HEK293 (cell line): ENCODE data around the gene MDM2.
A peak's percentile ranks its signal among the peaks of the same experiment; 100 is the strongest.
"Not testable (repeated sequence)": the region's sequence is repeated elsewhere in the genome, so short reads cannot be mapped to it uniquely, and the experiment has no call there.

ENCODE experiments used
- CTCF ChIA-PET: fragments of 350-600 bp; formaldehyde crosslinking; extraction: SDS; loops from one replicate; lab custom pipeline; 2021; ENCODE audit warnings: antibody characterized with exemption; lab: Yijun Ruan, JAX
- POLR2A ChIA-PET: fragments of 300-600 bp; formaldehyde crosslinking; extraction: SDS; loops from one replicate; lab custom pipeline; 2020; ENCODE audit warnings: antibody characterized with exemption, inconsistent platforms; lab: Yijun Ruan, JAX
- H3K27ac ChIP-seq: fragments of 200-500 bp; sonication (Bioruptor generic); 2 replicates; pipeline ENCODE4 v1.5.1; 2014; ENCODE audit warnings: low read depth, low read length, control low read depth, inconsistent platforms; ENCODE audit errors: extremely low read depth
- H3K36me3 ChIP-seq, 2 experiments: fragments of 200-500 bp in 1 of 2; sonication (Bioruptor generic) in 1 of 2; 1 replicate in 1 of 2; 2 replicates in 1 of 2; pipeline ENCODE4 v1.5.1; 2014 to 2017; ENCODE audit warnings: inconsistent platforms in 2 of 2, low read length in 2 of 2; ENCODE audit not compliant: control insufficient read depth in 2 of 2, insufficient read depth in 1 of 2
- H3K4me1 ChIP-seq: fragments of 200-500 bp; sonication (Bioruptor generic); 2 replicates; pipeline ENCODE4 v1.5.1; 2014; ENCODE audit warnings: mild to moderate bottlenecking, low read length, inconsistent platforms; ENCODE audit not compliant: control insufficient read depth, insufficient read depth
- H3K4me3 ChIP-seq: 2 replicates; pipeline ENCODE4 v1.5.1; 2011; ENCODE audit warnings: low read depth, mild to moderate bottlenecking, control low read depth, low read length, moderate library complexity
- H3K9me3 ChIP-seq: fragments of 200-500 bp; sonication (Bioruptor generic); 2 replicates; pipeline ENCODE4 v1.5.1; 2014; ENCODE audit warnings: low read depth, low read length, inconsistent platforms; ENCODE audit not compliant: control insufficient read depth, insufficient read depth
- BCL11B ChIP-seq: fragments of 450-650 bp; formaldehyde crosslinking; IDR thresholded peaks from 2 replicates; pipeline ENCODE4 v1.5.1; 2016; ENCODE audit warnings: low read depth, missing biosample characterization, missing genetic modification characterization
- KLF1 ChIP-seq: fragments of 450-650 bp; formaldehyde crosslinking; IDR thresholded peaks from 2 replicates; pipeline ENCODE4 v1.5.1; 2016; ENCODE audit warnings: missing biosample characterization, missing genetic modification characterization
- OSR2 ChIP-seq: fragments of 450-650 bp; formaldehyde crosslinking; IDR thresholded peaks from 2 replicates; pipeline ENCODE4 v1.5.1; 2016; ENCODE audit warnings: missing biosample characterization, missing genetic modification characterization
- ZBTB8A ChIP-seq: fragments of 450-650 bp; formaldehyde crosslinking; IDR thresholded peaks from 2 replicates; pipeline ENCODE4 v1.5.1; 2016; ENCODE audit warnings: missing biosample characterization, missing genetic modification characterization
- ZNF146 ChIP-seq: fragments of 450-650 bp; formaldehyde crosslinking; IDR thresholded peaks from 2 replicates; pipeline ENCODE4 v1.5.1; 2016; ENCODE audit warnings: missing biosample characterization, missing genetic modification characterization
- ZNF214 ChIP-seq: fragments of 450-650 bp; formaldehyde crosslinking; IDR thresholded peaks from 2 replicates; pipeline ENCODE4 v1.5.1; 2017; ENCODE audit warnings: missing biosample characterization, mild to moderate bottlenecking, missing genetic modification characterization, borderline replicate concordance
- ZNF302 ChIP-seq: fragments of 450-650 bp; formaldehyde crosslinking; IDR thresholded peaks from 2 replicates; pipeline ENCODE4 v1.5.1; 2016; ENCODE audit warnings: missing biosample characterization, missing genetic modification characterization, low read depth
- ZNF366 ChIP-seq: fragments of 450-650 bp; formaldehyde crosslinking; conservative IDR thresholded peaks from 2 replicates; pipeline ENCODE4 v1.5.1; 2016; ENCODE audit warnings: missing biosample characterization, missing genetic modification characterization
- ZNF423 ChIP-seq: fragments of 450-650 bp; formaldehyde crosslinking; IDR thresholded peaks from 2 replicates; pipeline ENCODE4 v1.5.1; 2016; ENCODE audit warnings: missing biosample characterization, missing genetic modification characterization
- ZNF518A ChIP-seq: fragments of 450-650 bp; formaldehyde crosslinking; conservative IDR thresholded peaks from 2 replicates; pipeline ENCODE4 v1.5.1; 2016; ENCODE audit warnings: low read depth, missing biosample characterization, missing genetic modification characterization
- ZNF548 ChIP-seq: fragments of 450-650 bp; formaldehyde crosslinking; IDR thresholded peaks from 2 replicates; pipeline ENCODE4 v1.5.1; 2016; ENCODE audit warnings: missing biosample characterization, missing genetic modification characterization
- ZNF571 ChIP-seq: fragments of 450-650 bp; formaldehyde crosslinking; IDR thresholded peaks from 2 replicates; pipeline ENCODE4 v1.5.0; 2017; ENCODE audit warnings: missing biosample characterization, missing genetic modification characterization
- ZNF664 ChIP-seq: fragments of 450-650 bp; formaldehyde crosslinking; IDR thresholded peaks from 2 replicates; pipeline ENCODE4 v1.5.1; 2016; ENCODE audit warnings: missing biosample characterization, missing genetic modification characterization
- ZNF777 ChIP-seq: fragments of 450-650 bp; formaldehyde crosslinking; IDR thresholded peaks from 2 replicates; pipeline ENCODE4 v1.5.1; 2017; ENCODE audit warnings: missing biosample characterization, missing genetic modification characterization, borderline replicate concordance
- ZNF785 ChIP-seq: fragments of 450-650 bp; formaldehyde crosslinking; IDR thresholded peaks from 2 replicates; pipeline ENCODE4 v1.5.1; 2016; ENCODE audit warnings: missing biosample characterization, missing genetic modification characterization
- TF ChIP-seq, protein P1 (sequence below): IDR thresholded peaks from 2 replicates; pipeline ENCODE4 v1.6.1; 2011; ENCODE audit warnings: mild to moderate bottlenecking, low read depth, low read length, borderline replicate concordance
- TF ChIP-seq, protein P2 (sequence below): fragments of 450-650 bp; formaldehyde crosslinking; IDR thresholded peaks from 2 replicates; pipeline ENCODE4 v1.5.1; 2016; ENCODE audit warnings: missing biosample characterization, missing genetic modification characterization
- TF ChIP-seq, protein P3 (sequence below): fragments of 450-650 bp; formaldehyde crosslinking; IDR thresholded peaks from 2 replicates; pipeline ENCODE4 v1.5.1; 2016; ENCODE audit warnings: missing biosample characterization, missing genetic modification characterization

The MDM2 gene

DNA sequence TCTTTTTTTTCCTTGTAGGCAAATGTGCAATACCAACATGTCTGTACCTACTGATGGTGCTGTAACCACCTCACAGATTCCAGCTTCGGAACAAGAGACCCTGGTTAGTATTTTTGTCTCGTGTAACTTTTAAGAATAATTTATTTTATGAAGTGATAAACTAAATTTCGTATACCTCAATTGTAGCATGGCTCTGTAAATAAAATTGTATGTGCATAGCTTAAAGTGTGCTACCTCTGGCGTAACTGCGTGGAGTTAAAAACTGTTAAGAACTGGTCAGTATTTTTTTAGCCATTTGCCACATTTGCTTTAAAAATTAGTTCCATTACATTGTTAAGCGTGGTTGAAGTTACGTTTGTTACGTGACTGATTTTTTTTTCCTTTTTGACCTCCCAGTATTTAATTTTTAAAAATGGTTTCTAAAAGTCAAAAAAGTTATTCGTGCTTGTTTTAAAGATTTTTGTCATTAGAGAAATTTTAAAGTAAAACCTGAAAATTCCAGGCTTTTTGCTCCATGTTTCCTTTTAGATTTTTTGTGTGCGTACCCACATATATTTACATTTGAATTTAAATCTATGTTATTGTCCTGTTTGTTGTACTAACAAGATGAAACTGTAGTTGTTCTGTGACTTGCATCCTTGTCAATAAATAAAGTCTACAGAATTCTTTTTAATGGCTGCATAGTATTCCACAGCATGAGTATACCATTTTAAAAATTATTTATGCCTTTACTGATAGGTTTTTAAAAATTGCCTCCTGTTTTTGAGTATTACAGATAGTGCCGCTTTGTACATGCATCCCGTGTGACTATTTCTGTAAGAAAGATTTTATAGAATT lies 1.4 kb downstream of the MDM2 start (continued):
- TF ChIP-seq ZBTB8A (tag by site-specific recombination) (0 out of 2 replicates have a peak, but pooled peaks have one; percentile 23), ZNF366 (peak; percentile 39; the same call in 1 of the 2 replicates), ZNF785 (no peak), ZNF423 (tag by site-specific recombination) (no peak), OSR2 (tag by site-specific recombination) (no peak), ZNF571 (tag by site-specific recombination) (no peak), ZNF664 (0 out of 2 replicates have a peak, but pooled peaks have one; percentile 5), ZNF777 (no peak), ZNF302 (tag by site-specific recombination) (no peak), ZNF548 (tag by site-specific recombination) (no peak), BCL11B (tag by site-specific recombination) (no peak), ZNF518A (no peak), ZNF214 (tag by site-specific recombination) (no peak), KLF1 (tag by site-specific recombination) (no peak), ZNF146 (tag by site-specific recombination) (peak; percentile 96)
- TF ChIP-seq, protein P1, sequence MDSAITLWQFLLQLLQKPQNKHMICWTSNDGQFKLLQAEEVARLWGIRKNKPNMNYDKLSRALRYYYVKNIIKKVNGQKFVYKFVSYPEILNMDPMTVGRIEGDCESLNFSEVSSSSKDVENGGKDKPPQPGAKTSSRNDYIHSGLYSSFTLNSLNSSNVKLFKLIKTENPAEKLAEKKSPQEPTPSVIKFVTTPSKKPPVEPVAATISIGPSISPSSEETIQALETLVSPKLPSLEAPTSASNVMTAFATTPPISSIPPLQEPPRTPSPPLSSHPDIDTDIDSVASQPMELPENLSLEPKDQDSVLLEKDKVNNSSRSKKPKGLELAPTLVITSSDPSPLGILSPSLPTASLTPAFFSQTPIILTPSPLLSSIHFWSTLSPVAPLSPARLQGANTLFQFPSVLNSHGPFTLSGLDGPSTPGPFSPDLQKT = no peak
- TF ChIP-seq, protein P2, sequence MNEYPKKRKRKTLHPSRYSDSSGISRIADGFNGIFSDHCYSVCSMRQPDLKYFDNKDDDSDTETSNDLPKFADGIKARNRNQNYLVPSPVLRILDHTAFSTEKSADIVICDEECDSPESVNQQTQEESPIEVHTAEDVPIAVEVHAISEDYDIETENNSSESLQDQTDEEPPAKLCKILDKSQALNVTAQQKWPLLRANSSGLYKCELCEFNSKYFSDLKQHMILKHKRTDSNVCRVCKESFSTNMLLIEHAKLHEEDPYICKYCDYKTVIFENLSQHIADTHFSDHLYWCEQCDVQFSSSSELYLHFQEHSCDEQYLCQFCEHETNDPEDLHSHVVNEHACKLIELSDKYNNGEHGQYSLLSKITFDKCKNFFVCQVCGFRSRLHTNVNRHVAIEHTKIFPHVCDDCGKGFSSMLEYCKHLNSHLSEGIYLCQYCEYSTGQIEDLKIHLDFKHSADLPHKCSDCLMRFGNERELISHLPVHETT = no peak
- TF ChIP-seq, protein P3, sequence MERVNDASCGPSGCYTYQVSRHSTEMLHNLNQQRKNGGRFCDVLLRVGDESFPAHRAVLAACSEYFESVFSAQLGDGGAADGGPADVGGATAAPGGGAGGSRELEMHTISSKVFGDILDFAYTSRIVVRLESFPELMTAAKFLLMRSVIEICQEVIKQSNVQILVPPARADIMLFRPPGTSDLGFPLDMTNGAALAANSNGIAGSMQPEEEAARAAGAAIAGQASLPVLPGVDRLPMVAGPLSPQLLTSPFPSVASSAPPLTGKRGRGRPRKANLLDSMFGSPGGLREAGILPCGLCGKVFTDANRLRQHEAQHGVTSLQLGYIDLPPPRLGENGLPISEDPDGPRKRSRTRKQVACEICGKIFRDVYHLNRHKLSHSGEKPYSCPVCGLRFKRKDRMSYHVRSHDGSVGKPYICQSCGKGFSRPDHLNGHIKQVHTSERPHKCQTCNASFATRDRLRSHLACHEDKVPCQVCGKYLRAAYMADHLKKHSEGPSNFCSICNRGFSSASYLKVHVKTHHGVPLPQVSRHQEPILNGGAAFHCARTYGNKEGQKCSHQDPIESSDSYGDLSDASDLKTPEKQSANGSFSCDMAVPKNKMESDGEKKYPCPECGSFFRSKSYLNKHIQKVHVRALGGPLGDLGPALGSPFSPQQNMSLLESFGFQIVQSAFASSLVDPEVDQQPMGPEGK (tag by site-specific recombination) = no peak

GRCh38 chr12:68810027-68810389 lies 2.0 kb downstream of the MDM2 start:
- POLR2A ChIA-PET, H3K9me3 ChIP-seq, H3K27ac ChIP-seq, CTCF ChIA-PET: not testable (repeated sequence)
- H3K36me3 ChIP-seq = peaks cover 52 to 54% of the 10 kb centered on the region in 2 experiments
- peaks cover 11% of the 10 kb centered on the region; the same call in 1 of the 2 replicates for H3K4me1 ChIP-seq
- peak overlapping the region; percentile 97 for H3K4me3 ChIP-seq
